OCI-LY3 (cell line): ENCODE data around the gene HERC5.

ENCODE experiments used
- H2AFZ ChIP-seq: fragments of 200-600, 300-600 bp; shearing (Covaris generic); 2 replicates; pipeline ENCODE4 v1.6.0; 2014; ENCODE audit warnings: antibody characterized with exemption, low read depth, low read length
- H3K27ac ChIP-seq: fragments of 200-600, 300-600 bp; sonication (generic); 2 replicates; pipeline ENCODE4 v1.5.1; 2014; ENCODE audit warnings: mild to moderate bottlenecking, low read length, moderate library complexity, mixed read lengths
- H3K27me3 ChIP-seq: fragments of 200-600, 300-600 bp; sonication (generic); 2 replicates; pipeline ENCODE4 v1.6.1; 2014; ENCODE audit warnings: low read depth, low read length, mixed read lengths
- H3K36me3 ChIP-seq: fragments of 200-600, 300-600 bp; sonication (generic); replicated peaks from 2 replicates; pipeline ENCODE3; 2014; ENCODE audit warnings: low read depth, low read length, mixed read lengths
- H3K4me1 ChIP-seq: fragments of 300-600, 200-600 bp; sonication (generic); 2 replicates; pipeline ENCODE4 v1.6.1; 2014; ENCODE audit warnings: low read length, mixed read lengths
- H3K4me2 ChIP-seq: fragments of 200-600, 300-600 bp; sonication (generic); 2 replicates; pipeline ENCODE4 v1.6.1; 2014; ENCODE audit warnings: low read length, mixed read lengths
- H3K4me3 ChIP-seq: fragments of 300-600, 200-600 bp; sonication (generic); 2 replicates; pipeline ENCODE4 v1.5.1; 2014; ENCODE audit warnings: antibody characterized with exemption, mild to moderate bottlenecking, low read length, moderate library complexity
- H3K79me2 ChIP-seq: fragments of 300-600, 200-600 bp; shearing (Covaris generic); 2 replicates; pipeline ENCODE4 v1.6.1; 2014; ENCODE audit warnings: mild to moderate bottlenecking, low read length, mixed read lengths
- H3K9ac ChIP-seq: fragments of 300-600, 200-600 bp; shearing (Covaris generic); 2 replicates; pipeline ENCODE4 v1.6.0; 2014; ENCODE audit warnings: mild to moderate bottlenecking, low read length, moderate library complexity
- H3K9me3 ChIP-seq: fragments of 200-600, 300-600 bp; shearing (Covaris generic); 2 replicates; pipeline ENCODE4 v1.6.1; 2014; ENCODE audit warnings: low read length, mixed read lengths; ENCODE audit not compliant: insufficient read depth
- H4K20me1 ChIP-seq: fragments of 200-600, 300-600 bp; sonication (generic); 2 replicates; pipeline ENCODE4 v1.6.1; 2016; ENCODE audit warnings: low read length, mixed read lengths; ENCODE audit not compliant: insufficient read depth
- CTCF ChIP-seq: fragments of 200-600, 300-600 bp; sonication (generic); IDR thresholded peaks from 2 replicates; pipeline ENCODE4 v1.5.1; 2014; ENCODE audit warnings: antibody characterized with exemption, low read length, low read depth
- EZH2phosphoT487 ChIP-seq: fragments of 200-600 bp; shearing (Covaris generic); IDR thresholded peaks from 2 replicates; pipeline ENCODE4 v1.6.1; 2018; ENCODE audit warnings: antibody characterized with exemption, mixed run types, low read depth

Gene HERC5

GRCh38 chr4:88419874-88420273, 37.0 kb upstream of the HERC5 start:
- Histone ChIP-seq H3K9me3 (no peaks in the 10 kb centered on the region), H3K27me3 (no peaks in the 10 kb centered on the region), H3K4me1 (no peaks in the 10 kb centered on the region), H3K9ac (no peak overlapping the region), H4K20me1 (no peaks in the 10 kb centered on the region), H3K79me2 (no peaks in the 10 kb centered on the region), H3K27ac (no peak overlapping the region), H3K4me3 (no peak overlapping the region), H3K36me3 (no peaks in the 10 kb centered on the region), H3K4me2 (no peak overlapping the region), H2AFZ (no peak overlapping the region)
- TF ChIP-seq EZH2phosphoT487 (no peak), CTCF (no peak)

- Histone ChIP-seq H3K4me3 (no peak overlapping the region), H3K9me3 (no peaks in the 10 kb centered on the region), H4K20me1 (no peaks in the 10 kb centered on the region), H3K4me1 (no peaks in the 10 kb centered on the region), H3K36me3 (no peaks in the 10 kb centered on the region), H3K27ac (no peak overlapping the region), H3K27me3 (no peaks in the 10 kb centered on the region), H3K4me2 (no peak overlapping the region), H2AFZ (no peak overlapping the region), H3K9ac (no peak overlapping the region), H3K79me2 (no peaks in the 10 kb centered on the region)
- TF ChIP-seq CTCF, result no peak
- TF ChIP-seq EZH2phosphoT487, result no peak
These were observed 36.1 kb upstream of the HERC5 start for GRCh38 chr4:88420844-88421243.

- Histone ChIP-seq H3K79me2 (no peaks in the 10 kb centered on the region), H3K27me3 (no peaks in the 10 kb centered on the region), H3K27ac (no peak overlapping the region), H2AFZ (no peak overlapping the region), H3K4me2 (no peak overlapping the region), H3K9me3 (no peaks in the 10 kb centered on the region), H3K4me3 (no peak overlapping the region), H3K9ac (no peak overlapping the region), H3K36me3 (no peaks in the 10 kb centered on the region), H4K20me1 (no peaks in the 10 kb centered on the region), H3K4me1 (no peaks in the 10 kb centered on the region)
- TF ChIP-seq EZH2phosphoT487 (no peak), CTCF (no peak)
These were observed 34.5 kb upstream of the HERC5 start for GRCh38 chr4:88422403-88422802.

- Histone ChIP-seq H2AFZ (no peak overlapping the region), H3K79me2 (no peaks in the 10 kb centered on the region), H3K27ac (no peak overlapping the region), H3K9ac (no peak overlapping the region), H3K4me2 (no peak overlapping the region), H3K27me3 (no peaks in the 10 kb centered on the region), H4K20me1 (no peaks in the 10 kb centered on the region), H3K9me3 (no peaks in the 10 kb centered on the region), H3K4me3 (no peak overlapping the region), H3K36me3 (peaks cover 8% of the 10 kb centered on the region), H3K4me1 (no peaks in the 10 kb centered on the region)
- no peak for TF ChIP-seq CTCF
- TF ChIP-seq EZH2phosphoT487, result no peak
These were observed 27.5 kb upstream of the HERC5 start for GRCh38 chr4:88429401-88429800.
